Uterus (tissue), 4 donors: Measurements from ENCODE around the gene UNC45B. TPM values are rescaled to one million over a fixed set of nuclear protein-coding genes. Genes with fewer than 3 reads are reported as not detected.

Source experiments
- DNase-seq, 2 donors: peaks; one replicate each; pipeline ENCODE4 v3.0.0-alpha.2; 2019 to 2020
- H3K27ac ChIP-seq, 2 donors: fragments of 200-600 bp; sonication (generic); 1 replicate in 1 of 2; 2 replicates in 1 of 2; pipeline ENCODE4 v1.5.1; 2016 to 2018
- H3K27me3 ChIP-seq, 2 donors: fragments of 200-600 bp; sonication (generic); one replicate each; pipeline ENCODE4 v1.5.1; 2018 to 2019; ENCODE audit warnings: control low read depth in 1 of 2
- H3K36me3 ChIP-seq, 2 donors: fragments of 200-600 bp; sonication (generic); one replicate each; pipeline ENCODE4 v1.5.1; 2019; ENCODE audit warnings: control low read depth in 1 of 2
- H3K4me1 ChIP-seq, 2 donors: fragments of 200-600 bp; sonication (generic); one replicate each; pipeline ENCODE4 v1.5.1; 2018 to 2019; ENCODE audit warnings: control low read depth in 1 of 2
- H3K4me3 ChIP-seq, 2 donors: fragments of 200-600 bp; sonication (generic); 1 replicate in 1 of 2; 2 replicates in 1 of 2; pipeline ENCODE4 v1.5.1; 2018 to 2019; ENCODE audit warnings: mild to moderate bottlenecking in 1 of 2
- H3K9me3 ChIP-seq, 2 donors: fragments of 200-600 bp; sonication (generic); one replicate each; pipeline ENCODE4 v1.5.1; 2019; ENCODE audit warnings: control low read depth in 1 of 2
- CTCF ChIP-seq, 4 experiments: fragments of 200-600 bp in 2 of 4; fragments of 450-650 bp in 2 of 4; sonication (generic) in 2 of 4; IDR thresholded peaks; one replicate each; pipeline ENCODE4 v1.5.1; 2016 to 2019; ENCODE audit warnings: antibody characterized with exemption in 4 of 4, mild to moderate bottlenecking in 2 of 4, moderate library complexity in 1 of 4
- POLR2A ChIP-seq, 2 donors: fragments of 450-650 bp; IDR thresholded peaks; one replicate each; pipeline ENCODE4 v1.6.1; 2016; ENCODE audit warnings: antibody characterized with exemption in 2 of 2, mild to moderate bottlenecking in 1 of 2, moderate library complexity in 1 of 2
- intact Hi-C: fragments of 100-400 bp; cut with DNase I; formaldehyde crosslinking; loops from one replicate; pipeline ENCODE4 v1.15.1; 2023; ENCODE audit warnings: low total_unique reads
- total RNA-seq, 4 donors: library from RNA; depleted of rRNA in 3 of 4; stranded (reverse); fragments of >200 nt in 3 of 4; gene quantifications; one replicate each; pipeline versions ENCODE4 v1.1.0 to v1.2.4, GENCODE V29; 2014 to 2023
- donor health status: DM: yes; HTN: yes; CAD: no.

The UNC45B gene
- total RNA-seq, 4 donors from 2014 or later, result 0.21 to 0.55 TPM; not detected in 2

- intact Hi-C loops, result no loop called here
- no peaks in the 10 kb centered on the region for H3K36me3 ChIP-seq
- no peak for DNase-seq
These were observed 7.6 kb downstream of the UNC45B start for GRCh38 chr17:35155246-35155645.

GRCh38 chr17:35159940-35160339, 12.3 kb downstream of the UNC45B start:
- no peaks in the 10 kb centered on the region for H3K4me1 ChIP-seq
- no peaks in the 10 kb centered on the region for H3K36me3 ChIP-seq
- H3K27ac ChIP-seq, result no peak overlapping the region
- no peaks in the 10 kb centered on the region for H3K27me3 ChIP-seq
- H3K9me3 ChIP-seq, result no peaks in the 10 kb centered on the region
- TF ChIP-seq POLR2A (IDR thresholded peaks at IDR 0.05) (no peak), CTCF (IDR thresholded peaks at IDR 0.05) (no peak)
- DNase-seq, result no peak
- no peak overlapping the region for H3K4me3 ChIP-seq
- intact Hi-C loops, result no loop called here

More at GRCh38 chr17:35155246-35155645, 7.6 kb downstream of the UNC45B start:
- no peak overlapping the region for H3K4me3 ChIP-seq
- no peaks in the 10 kb centered on the region for H3K9me3 ChIP-seq
- H3K4me1 ChIP-seq, result no peaks in the 10 kb centered on the region
- no peak overlapping the region for H3K27ac ChIP-seq
- TF ChIP-seq CTCF (IDR thresholded peaks at IDR 0.05), result no peak
- TF ChIP-seq POLR2A (IDR thresholded peaks at IDR 0.05), result no peak
- H3K27me3 ChIP-seq, result no peaks in the 10 kb centered on the region

- Histone ChIP-seq H3K4me3 (no peak overlapping the region), H3K4me1 (no peaks in the 10 kb centered on the region), H3K36me3 (no peaks in the 10 kb centered on the region), H3K27ac (no peak overlapping the region), H3K27me3 (no peaks in the 10 kb centered on the region), H3K9me3 (no peaks in the 10 kb centered on the region)
- intact Hi-C loops, result no loop called here
- TF ChIP-seq POLR2A (IDR thresholded peaks at IDR 0.05) (no peak), CTCF (IDR thresholded peaks at IDR 0.05) (no peak)
- DNase-seq, result no peak
These were observed 13.0 kb downstream of the UNC45B start for GRCh38 chr17:35160354-35161201.

GRCh38 chr17:35161281-35161761, 13.7 kb downstream of the UNC45B start:
- intact Hi-C loops, result no loop called here
- no peak for DNase-seq
- Histone ChIP-seq H3K4me3 (no peak overlapping the region), H3K27me3 (no peaks in the 10 kb centered on the region), H3K4me1 (no peaks in the 10 kb centered on the region), H3K27ac (no peak overlapping the region), H3K9me3 (no peaks in the 10 kb centered on the region), H3K36me3 (no peaks in the 10 kb centered on the region)
- TF ChIP-seq CTCF (IDR thresholded peaks at IDR 0.05), result no peak
- TF ChIP-seq POLR2A (IDR thresholded peaks at IDR 0.05), result no peak

- no peaks in the 10 kb centered on the region for H3K36me3 ChIP-seq
These were observed 15.1 kb downstream of the UNC45B start for GRCh38 chr17:35162755-35163154.

More at GRCh38 chr17:35162755-35163154, 15.1 kb downstream of the UNC45B start:
- Histone ChIP-seq H3K27me3 (no peaks in the 10 kb centered on the region), H3K27ac (no peak overlapping the region), H3K4me3 (no peak overlapping the region), H3K4me1 (no peaks in the 10 kb centered on the region), H3K9me3 (no peaks in the 10 kb centered on the region)
- DNase-seq, result no peak
- no peak for TF ChIP-seq CTCF (IDR thresholded peaks at IDR 0.05)
- TF ChIP-seq POLR2A (IDR thresholded peaks at IDR 0.05), result no peak
- intact Hi-C loops, result no loop called here
